ENCODE measurements around the gene TP73.

DNA sequence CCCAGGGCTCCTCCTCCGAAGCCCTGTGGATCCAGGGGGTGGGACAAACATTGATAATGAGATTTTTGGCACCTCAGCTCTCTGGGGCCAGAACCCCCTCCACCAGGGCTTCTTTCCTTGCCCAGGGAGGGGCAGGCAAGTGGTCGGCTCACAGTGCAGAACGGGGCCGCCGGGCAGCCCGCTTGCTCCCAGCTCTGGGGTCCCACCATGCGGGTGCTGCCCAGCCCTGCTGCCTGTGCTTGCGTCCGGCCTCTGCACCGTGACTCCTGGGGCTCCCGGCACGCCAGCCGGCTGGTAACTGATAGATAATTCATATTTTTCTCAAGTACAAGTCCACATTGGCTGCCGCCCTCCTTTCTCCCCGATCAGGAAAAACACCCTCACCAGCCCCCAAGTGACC is 57.9 kb downstream of the TP73 start:
- TF ChIP-seq, protein P1, sequence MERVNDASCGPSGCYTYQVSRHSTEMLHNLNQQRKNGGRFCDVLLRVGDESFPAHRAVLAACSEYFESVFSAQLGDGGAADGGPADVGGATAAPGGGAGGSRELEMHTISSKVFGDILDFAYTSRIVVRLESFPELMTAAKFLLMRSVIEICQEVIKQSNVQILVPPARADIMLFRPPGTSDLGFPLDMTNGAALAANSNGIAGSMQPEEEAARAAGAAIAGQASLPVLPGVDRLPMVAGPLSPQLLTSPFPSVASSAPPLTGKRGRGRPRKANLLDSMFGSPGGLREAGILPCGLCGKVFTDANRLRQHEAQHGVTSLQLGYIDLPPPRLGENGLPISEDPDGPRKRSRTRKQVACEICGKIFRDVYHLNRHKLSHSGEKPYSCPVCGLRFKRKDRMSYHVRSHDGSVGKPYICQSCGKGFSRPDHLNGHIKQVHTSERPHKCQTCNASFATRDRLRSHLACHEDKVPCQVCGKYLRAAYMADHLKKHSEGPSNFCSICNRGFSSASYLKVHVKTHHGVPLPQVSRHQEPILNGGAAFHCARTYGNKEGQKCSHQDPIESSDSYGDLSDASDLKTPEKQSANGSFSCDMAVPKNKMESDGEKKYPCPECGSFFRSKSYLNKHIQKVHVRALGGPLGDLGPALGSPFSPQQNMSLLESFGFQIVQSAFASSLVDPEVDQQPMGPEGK (CRISPR knock-in tag; IDR thresholded peaks at IDR 0.05; ENCODE audit: borderline replicate concordance): no peak
- TF ChIP-seq RARB (CRISPR knock-in tag; IDR thresholded peaks at IDR 0.05) (no peak), ZNF8 (CRISPR knock-in tag; IDR thresholded peaks at IDR 0.05) (no peak), ZNF565 (CRISPR knock-in tag; conservative IDR thresholded peaks at IDR 0.05; ENCODE audit: low read depth) (no peak), ISL1 (CRISPR knock-in tag; IDR thresholded peaks at IDR 0.05) (no peak), ESRRG (CRISPR knock-in tag; IDR thresholded peaks at IDR 0.05) (no peak), ZFP30 (CRISPR knock-in tag; IDR thresholded peaks at IDR 0.05) (no peak)
- TF ChIP-seq, protein P2, sequence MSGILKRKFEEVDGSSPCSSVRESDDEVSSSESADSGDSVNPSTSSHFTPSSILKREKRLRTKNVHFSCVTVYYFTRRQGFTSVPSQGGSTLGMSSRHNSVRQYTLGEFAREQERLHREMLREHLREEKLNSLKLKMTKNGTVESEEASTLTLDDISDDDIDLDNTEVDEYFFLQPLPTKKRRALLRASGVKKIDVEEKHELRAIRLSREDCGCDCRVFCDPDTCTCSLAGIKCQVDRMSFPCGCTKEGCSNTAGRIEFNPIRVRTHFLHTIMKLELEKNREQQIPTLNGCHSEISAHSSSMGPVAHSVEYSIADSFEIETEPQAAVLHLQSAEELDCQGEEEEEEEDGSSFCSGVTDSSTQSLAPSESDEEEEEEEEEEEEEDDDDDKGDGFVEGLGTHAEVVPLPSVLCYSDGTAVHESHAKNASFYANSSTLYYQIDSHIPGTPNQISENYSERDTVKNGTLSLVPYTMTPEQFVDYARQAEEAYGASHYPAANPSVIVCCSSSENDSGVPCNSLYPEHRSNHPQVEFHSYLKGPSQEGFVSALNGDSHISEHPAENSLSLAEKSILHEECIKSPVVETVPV (CRISPR knock-in tag; IDR thresholded peaks at IDR 0.05): no peak
- TF ChIP-seq, protein P3, sequence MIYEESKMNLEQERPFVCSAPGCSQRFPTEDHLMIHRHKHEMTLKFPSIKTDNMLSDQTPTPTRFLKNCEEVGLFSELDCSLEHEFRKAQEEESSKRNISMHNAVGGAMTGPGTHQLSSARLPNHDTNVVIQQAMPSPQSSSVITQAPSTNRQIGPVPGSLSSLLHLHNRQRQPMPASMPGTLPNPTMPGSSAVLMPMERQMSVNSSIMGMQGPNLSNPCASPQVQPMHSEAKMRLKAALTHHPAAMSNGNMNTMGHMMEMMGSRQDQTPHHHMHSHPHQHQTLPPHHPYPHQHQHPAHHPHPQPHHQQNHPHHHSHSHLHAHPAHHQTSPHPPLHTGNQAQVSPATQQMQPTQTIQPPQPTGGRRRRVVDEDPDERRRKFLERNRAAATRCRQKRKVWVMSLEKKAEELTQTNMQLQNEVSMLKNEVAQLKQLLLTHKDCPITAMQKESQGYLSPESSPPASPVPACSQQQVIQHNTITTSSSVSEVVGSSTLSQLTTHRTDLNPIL (CRISPR knock-in tag; IDR thresholded peaks at IDR 0.05; ENCODE audit: low read depth): no peak

Measured in SK-N-SH treated with all-trans-retinoic acid at 6 μM for 48 hours (cell line).